Measurements from ENCODE around the gene CAMKMT. TPM values are rescaled to one million over a fixed set of nuclear protein-coding genes. Genes with fewer than 3 reads are reported as not detected.

Gene CAMKMT
- polyA plus RNA-seq, 2 donors, result 5.2 to 5.6 TPM

GRCh38 chr2:44822174-44822573, 460.4 kb downstream of the CAMKMT start:
- no peaks in the 10 kb centered on the region for H3K4me1 ChIP-seq (ENCODE audit: control insufficient read depth in 2 of 2, insufficient read depth in 2 of 2, low read length in 1 of 2)
- no peaks in the 10 kb centered on the region for H3K36me3 ChIP-seq (ENCODE audit: control insufficient read depth in 2 of 2, insufficient read depth in 2 of 2, low read length in 1 of 2)
- H3K27me3 ChIP-seq (ENCODE audit: control insufficient read depth in 1 of 2, insufficient read depth in 2 of 2, low read length in 2 of 2), result no peaks in the 10 kb centered on the region
- WGBS, 2 donors, result 78 to 83% methylated on average over 6 of the region's 6 CpGs
- no peak overlapping the region for H3K27ac ChIP-seq (ENCODE audit: low read depth in 2 of 2, low read length in 1 of 2)
- H3K9me3 ChIP-seq (ENCODE audit: control insufficient read depth in 2 of 2, insufficient read depth in 1 of 2, low read depth in 1 of 2, low read length in 1 of 2), result no peaks in the 10 kb centered on the region
- H3K4me3 ChIP-seq (ENCODE audit: low read depth in 1 of 2, low read length in 2 of 2), result no peak overlapping the region

Other genes with a start within 250 kb of the CAMKMT start
- gene PPM1B, start 193.1 kb upstream of the CAMKMT start, polyA plus RNA-seq, result 10 to 100 TPM; 16.9 to 17.6 TPM
- gene SLC3A1, start 86.5 kb upstream of the CAMKMT start, polyA plus RNA-seq, result under 1 TPM; 0.05 to 0.06 TPM
- gene PREPL, start 453 bp upstream of the CAMKMT start, polyA plus RNA-seq, result 1 to 10 TPM; 4.2 to 8.4 TPM

Measured in esophagus (tissue), 2 donors.